Endothelial cell of umbilical vein (primary cell): ENCODE measurements around the gene PMIS2. TPM values are rescaled to one million over a fixed set of nuclear protein-coding genes. Genes with fewer than 3 reads are reported as not detected.

Experiments
- BruUV-seq: library from RNA; stranded (reverse); fragments of 400-500 nt; replicated peaks from 2 replicates; lab custom pipeline; 2021; lab: Mats Ljungman, UMichigan
- CTCF ChIA-PET: fragments of 300-600, 350-600 bp; sonication (Branson Sonifier 250); formaldehyde crosslinking; loops from one replicate; lab custom pipeline; 2021; ENCODE audit warnings: antibody characterized with exemption, inconsistent platforms; lab: Charles Lee
- POLR2A ChIA-PET: fragments of 300-600, 350-600 bp; sonication (Branson Sonifier 250); formaldehyde crosslinking; loops from one replicate; lab custom pipeline; 2021; ENCODE audit warnings: antibody characterized with exemption, inconsistent platforms; lab: Charles Lee
- DNase-seq: peaks from one replicate; pipeline ENCODE4 v3.0.0-alpha.2; 2011; ENCODE audit warnings: low read depth, low spot score
- FAIRE-seq: peaks from 2 replicates; lab custom pipeline; 2011; peaks lifted over from hg19 to GRCh38; lab: Jason Lieb, UNC
- H2AFZ ChIP-seq: 2 replicates; pipeline ENCODE4 v1.6.0; 2012; ENCODE audit warnings: low read depth, low read length, control low read depth, inconsistent platforms
- H3K27ac ChIP-seq: 2 replicates; pipeline ENCODE4 v1.5.1; 2011; ENCODE audit warnings: low read depth, mild to moderate bottlenecking, control low read depth, low read length, moderate library complexity; ENCODE audit not compliant: insufficient read depth
- H3K27me3 ChIP-seq, 2 experiments: 2 replicates each; pipeline versions ENCODE4 v1.6.0 to v1.6.1; 2011; ENCODE audit warnings: low read length in 2 of 2, mixed read lengths in 1 of 2; ENCODE audit not compliant: control insufficient read depth in 2 of 2, insufficient read depth in 2 of 2
- H3K36me3 ChIP-seq, 2 experiments: 2 replicates in 1 of 2; 3 replicates in 1 of 2; pipeline ENCODE4 v1.5.1; 2011; ENCODE audit warnings: low read length in 2 of 2, mild to moderate bottlenecking in 1 of 2, moderate library complexity in 1 of 2; ENCODE audit not compliant: control insufficient read depth in 2 of 2, insufficient read depth in 2 of 2; ENCODE audit errors: extremely low read depth in 1 of 2
- H3K4me1 ChIP-seq: 3 replicates; pipeline ENCODE4 v1.5.1; 2011; ENCODE audit warnings: mild to moderate bottlenecking, low read length; ENCODE audit not compliant: control insufficient read depth, insufficient read depth; ENCODE audit errors: extremely low read depth
- H3K4me2 ChIP-seq: 2 replicates; pipeline ENCODE4 v1.6.1; 2011; ENCODE audit warnings: low read length, control low read depth, mixed read lengths; ENCODE audit not compliant: insufficient read depth
- H3K4me3 ChIP-seq, 3 experiments: fragments of 200-600 bp in 1 of 3; sonication (generic), shearing (Covaris generic) in 1 of 3; replicated peaks in 1 of 3; 2 replicates each; pipeline ENCODE4 v1.5.1; 2011 to 2016; ENCODE audit warnings: control low read depth in 3 of 3, low read length in 3 of 3, mild to moderate bottlenecking in 2 of 3, inconsistent platforms in 1 of 3, low read depth in 1 of 3, moderate library complexity in 1 of 3; ENCODE audit not compliant: insufficient read depth in 1 of 3
- H3K79me2 ChIP-seq: 2 replicates; pipeline ENCODE4 v1.6.0; 2012; ENCODE audit warnings: low read length, inconsistent platforms; ENCODE audit not compliant: control insufficient read depth, insufficient read depth
- H3K9ac ChIP-seq: replicated peaks from 2 replicates; pipeline ENCODE3; 2011; ENCODE audit warnings: low read length, control low read depth; ENCODE audit not compliant: insufficient read depth; ENCODE audit errors: extremely low read depth
- H3K9me1 ChIP-seq: replicated peaks from 3 replicates; pipeline ENCODE4 v1.6.0; 2011; ENCODE audit warnings: mild to moderate bottlenecking, low read length; ENCODE audit not compliant: control insufficient read depth, insufficient read depth; ENCODE audit errors: extremely low read depth
- H3K9me3 ChIP-seq: replicated peaks from 2 replicates; pipeline ENCODE4 v1.5.1; 2012; ENCODE audit warnings: low read length, inconsistent platforms; ENCODE audit not compliant: control insufficient read depth, insufficient read depth
- H4K20me1 ChIP-seq: replicated peaks from 2 replicates; pipeline ENCODE3; 2011; ENCODE audit warnings: mild to moderate bottlenecking, low read length; ENCODE audit not compliant: control insufficient read depth, insufficient read depth; ENCODE audit errors: extremely low read depth
- CTCF ChIP-seq, 2 donors: IDR thresholded peaks; 1 replicate in 1 of 2; 2 replicates in 1 of 2; pipeline ENCODE4 v1.5.1; 2011; ENCODE audit warnings: low read length in 2 of 2, mild to moderate bottlenecking in 2 of 2, moderate library complexity in 2 of 2, control low read depth in 1 of 2, inconsistent platforms in 1 of 2, low read depth in 1 of 2; ENCODE audit not compliant: insufficient read depth in 1 of 2; ENCODE audit errors: extremely low read depth in 1 of 2
- FOS ChIP-seq: IDR thresholded peaks from 2 replicates; pipeline ENCODE4 v1.6.1; 2011; ENCODE audit warnings: mild to moderate bottlenecking, low read length, moderate library complexity, borderline replicate concordance; ENCODE audit not compliant: insufficient read depth
- JUN ChIP-seq: IDR thresholded peaks from 2 replicates; pipeline ENCODE4 v1.6.1; 2011; ENCODE audit warnings: borderline replicate concordance, low read depth; ENCODE audit not compliant: insufficient read length, insufficient read depth
- MAX ChIP-seq: IDR thresholded peaks from 2 replicates; pipeline ENCODE4 v1.6.1; 2011; ENCODE audit not compliant: insufficient read depth, insufficient read length
- MYC ChIP-seq: IDR thresholded peaks from one replicate; pipeline ENCODE4 v1.6.1; 2011; ENCODE audit warnings: mild to moderate bottlenecking, low read depth, low read length
- POLR2A ChIP-seq: IDR thresholded peaks from 2 replicates; pipeline ENCODE4 v1.6.1; 2012; ENCODE audit warnings: low read depth, mild to moderate bottlenecking, control low read depth, low read length
- dilution Hi-C: fragments of 300-500 bp; cut with MboI; formaldehyde crosslinking; loops from one replicate; pipeline ENCODE4 v1.15.0; 2019; ENCODE audit warnings: low sequenced_read_pairs; ENCODE audit not compliant: extremely low pct_ligation_motif_present
- intact Hi-C: fragments of 100-400 bp; cut with micrococcal nuclease; formaldehyde crosslinking; loops from one replicate; pipeline ENCODE4 v1.10.0; 2022
- polyA plus RNA-seq, 4 experiments: library from polyadenylated mRNA; depleted of rRNA in 3 of 4; stranded (reverse) in 3 of 4; unstranded in 1 of 4; fragments of >200 nt; gene quantifications; 2 replicates each; pipeline versions ENCODE4 v1.2.1 to v1.2.3, GENCODE V29; 2011 to 2012; ENCODE audit warnings: missing spikeins in 1 of 4
- total RNA-seq: library from RNA; stranded (reverse); gene quantifications from 2 replicates; pipeline ENCODE4 v1.2.3, GENCODE V29; 2021

Gene PMIS2
- total and polyA plus RNA-seq, 2 donors (not counting 3 experiments of a cell fraction or from before 2014, with no cell fraction given) = not detected

- Histone ChIP-seq H3K9me1 (no peaks in the 10 kb centered on the region), H3K9ac (no peak overlapping the region), H3K9me3 (no peaks in the 10 kb centered on the region), H3K79me2 (no peaks in the 10 kb centered on the region), H3K36me3 (no peaks in the 10 kb centered on the region), H3K27me3 (peaks cover 0 to 4% of the 10 kb centered on the region in 2 experiments), H4K20me1 (no peaks in the 10 kb centered on the region), H3K4me1 (no peaks in the 10 kb centered on the region), H2AFZ (no peak overlapping the region), H3K4me3 (no peak overlapping the region), H3K4me2 (no peak overlapping the region), H3K27ac (no peak overlapping the region)
- no TSS peak for BruUV-seq
- POLR2A ChIA-PET = no interaction called here
- intact Hi-C loops (no loop called here), dilution Hi-C loops (no loop called here)
- no peak for DNase-seq
- TF ChIP-seq FOS (no peak), CTCF (IDR thresholded peaks at IDR 0.05; ENCODE audit: extremely low read depth in 1 of 2, insufficient read depth in 1 of 2, low read depth in 1 of 2, low read length in 2 of 2) (no peak), JUN (no peak), MYC (no peak), MAX (no peak), POLR2A (no peak)
- no peak for FAIRE-seq
- CTCF ChIA-PET = interaction anchor here (0.7 kb wide), 1 partner anchor 12 kb away, joined by 4 read pairs; no protein-coding TSS in a partner anchor
Measured at GRCh38 chr19:35559781-35560180, 26.2 kb upstream of the PMIS2 start.

- POLR2A ChIA-PET = no interaction called here
- CTCF ChIA-PET = interaction anchor here (0.7 kb wide), 1 partner anchor 12 kb away, joined by 4 read pairs; no protein-coding TSS in a partner anchor
Measured at GRCh38 chr19:35560271-35560670, 25.7 kb upstream of the PMIS2 start.

More at GRCh38 chr19:35560271-35560670, 25.7 kb upstream of the PMIS2 start:
- H3K9me1 ChIP-seq = no peaks in the 10 kb centered on the region
- H2AFZ ChIP-seq = no peak overlapping the region
- H3K4me3 ChIP-seq = no peak overlapping the region
- H3K36me3 ChIP-seq = no peaks in the 10 kb centered on the region
- DNase-seq (no peak), FAIRE-seq (no peak)
- intact Hi-C loops = no loop called here
- dilution Hi-C loops = no loop called here
- no peaks in the 10 kb centered on the region for H3K9me3 ChIP-seq
- H3K27ac ChIP-seq = no peak overlapping the region
- no peaks in the 10 kb centered on the region for H4K20me1 ChIP-seq
- no TSS peak for BruUV-seq
- no peaks in the 10 kb centered on the region for H3K79me2 ChIP-seq
- TF ChIP-seq FOS = no peak
- no peak for TF ChIP-seq MAX
- H3K27me3 ChIP-seq = peaks cover 0 to 4% of the 10 kb centered on the region in 2 experiments
- no peak overlapping the region for H3K9ac ChIP-seq
- no peak overlapping the region for H3K4me2 ChIP-seq
- no peaks in the 10 kb centered on the region for H3K4me1 ChIP-seq
